HG03196 (cell line): ENCODE results near the gene SHROOM3.

ENCODE experiments used
- ATAC-seq: cut with Tn5 transposase; IDR thresholded peaks from one replicate; pipeline ENCODE4 v1.9.1; 2021; ENCODE audit not compliant: unreplicated experiment

SHROOM3 gene

GRCh38 chr4:76738086-76738931 is 303.3 kb downstream of the SHROOM3 start:
- peak; percentile 55 for ATAC-seq

GRCh38 chr4:76740192-76740591 is 305.2 kb downstream of the SHROOM3 start:
- no peak for ATAC-seq

- no peak for ATAC-seq
These were observed 306.0 kb downstream of the SHROOM3 start for GRCh38 chr4:76740866-76741662.

GRCh38 chr4:76741663-76742020 is 306.6 kb downstream of the SHROOM3 start:
- ATAC-seq, result no peak

DNA sequence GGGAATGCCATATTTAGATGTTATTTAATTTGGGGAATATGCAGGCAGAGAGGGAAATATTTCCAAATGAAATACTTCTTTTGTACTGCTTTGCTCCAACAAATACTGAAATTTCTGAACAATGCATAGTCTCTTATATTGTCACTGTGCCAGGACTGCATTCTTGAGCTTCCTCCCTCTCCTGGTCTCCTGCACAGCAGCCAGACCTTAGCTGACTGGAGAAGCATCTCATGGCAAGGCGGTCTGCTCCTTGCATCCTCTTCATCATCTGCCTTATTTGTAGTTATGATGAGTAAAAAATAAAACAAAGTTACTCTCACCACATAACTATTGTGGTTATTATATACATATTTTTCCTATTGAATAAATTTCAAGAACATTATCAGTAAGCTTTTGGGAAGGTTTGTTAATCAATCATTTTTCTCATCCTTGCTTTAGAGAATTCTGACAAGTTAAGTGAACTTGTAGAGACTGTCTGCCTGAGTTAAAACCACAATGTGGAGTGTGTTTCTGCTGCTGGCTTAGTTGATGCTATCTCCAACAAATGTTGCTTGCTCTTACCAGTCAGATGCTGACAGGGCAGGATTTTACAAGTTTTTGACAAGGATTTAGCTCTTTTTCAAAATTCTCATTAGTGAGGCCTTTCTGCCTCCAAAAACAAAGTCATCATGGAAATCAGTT is 309.4 kb downstream of the SHROOM3 start:
- no peak for ATAC-seq

GRCh38 chr4:76745240-76745639 is 310.2 kb downstream of the SHROOM3 start:
- ATAC-seq, result no peak

DNA sequence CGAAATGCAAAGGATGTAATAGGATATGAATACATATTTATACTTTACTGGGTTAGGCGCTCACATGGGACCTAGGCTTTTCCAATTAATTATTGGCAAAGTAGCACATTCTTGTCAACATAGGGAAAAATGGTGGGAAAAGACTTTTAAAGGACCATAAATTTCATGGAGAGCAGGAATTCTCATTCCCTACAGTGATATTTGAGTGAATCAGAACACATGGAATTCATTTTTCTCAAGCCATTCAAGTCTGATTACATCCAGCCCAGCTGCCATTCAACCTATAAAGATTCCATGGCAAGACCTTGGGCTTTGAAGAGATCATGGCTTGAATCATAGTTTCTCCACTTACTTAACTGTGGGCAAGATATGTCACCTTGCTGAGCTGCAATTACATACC is 312.5 kb downstream of the SHROOM3 start:
- no peak for ATAC-seq

GRCh38 chr4:76748649-76749048 is 313.6 kb downstream of the SHROOM3 start:
- ATAC-seq, result no peak

DNA sequence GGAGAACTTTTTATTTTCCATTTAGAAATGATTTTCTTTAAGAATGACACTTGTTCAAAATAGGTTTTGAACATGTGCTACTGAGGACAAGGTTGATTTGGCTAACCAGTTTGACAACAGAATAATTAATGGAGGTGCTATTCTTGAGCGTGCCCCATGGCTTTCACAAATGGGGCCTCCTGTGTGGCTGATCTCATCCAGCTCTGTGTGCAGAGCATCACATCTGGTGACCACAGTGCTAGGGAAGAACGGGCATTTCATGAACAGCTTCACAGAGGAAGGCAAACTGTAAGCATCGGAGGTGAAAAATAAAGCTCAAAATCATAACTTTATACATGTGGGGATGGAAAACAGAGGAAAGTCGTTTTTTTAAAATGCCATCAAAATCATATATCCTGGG is 314.3 kb downstream of the SHROOM3 start:
- no peak for ATAC-seq

DNA sequence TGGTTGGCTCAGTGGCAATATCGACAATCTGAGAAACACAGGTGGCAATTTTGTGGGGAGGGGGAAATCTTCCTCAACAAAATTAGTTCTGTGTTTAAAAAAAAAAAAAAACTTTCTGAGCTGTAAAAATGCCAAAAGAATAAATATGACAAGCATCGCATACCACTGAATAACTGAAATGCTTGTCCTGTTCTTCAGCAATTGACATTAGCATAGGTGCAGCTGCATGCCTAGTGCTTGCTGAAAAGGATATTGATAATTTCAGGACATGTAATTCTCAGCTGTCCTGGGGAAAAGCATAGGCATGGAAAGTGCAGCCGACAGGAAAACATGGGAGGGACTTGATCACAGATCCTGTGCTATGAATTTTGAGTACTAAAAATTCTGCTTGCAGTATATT is 315.7 kb downstream of the SHROOM3 start:
- no peak for ATAC-seq

DNA sequence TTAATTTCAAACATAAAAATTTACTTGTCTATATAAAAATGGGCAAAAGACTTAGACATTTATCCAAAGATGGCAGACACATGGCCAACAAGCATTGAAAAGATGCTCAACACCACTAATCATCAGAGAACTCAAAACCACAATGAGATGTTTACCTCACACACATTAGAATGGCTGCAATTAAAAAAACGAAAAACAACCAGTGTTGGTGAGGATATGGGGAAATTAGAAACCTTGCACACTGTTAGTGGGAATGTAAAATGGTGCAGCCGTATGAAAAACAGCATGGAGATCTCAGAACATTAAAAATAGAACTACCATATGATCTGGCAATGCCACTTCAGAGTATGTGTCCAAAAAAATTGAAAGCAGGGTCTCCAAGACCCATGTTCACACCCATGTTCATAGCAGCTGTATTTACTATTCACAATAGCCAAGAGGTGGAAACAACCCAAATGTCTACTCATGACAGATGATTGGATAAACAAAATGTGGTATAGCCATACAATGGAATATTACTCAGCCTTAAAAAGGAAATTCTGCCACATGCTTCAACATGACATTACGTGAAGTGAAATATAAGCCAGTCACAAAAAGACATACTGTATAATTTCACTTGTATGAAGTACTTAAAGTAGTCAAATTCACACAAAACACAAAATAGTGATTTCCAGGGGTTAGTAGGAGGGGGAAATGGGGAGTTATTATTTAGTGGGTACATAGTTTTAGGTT is 316.7 kb downstream of the SHROOM3 start:
- ATAC-seq, result no peak

DNA sequence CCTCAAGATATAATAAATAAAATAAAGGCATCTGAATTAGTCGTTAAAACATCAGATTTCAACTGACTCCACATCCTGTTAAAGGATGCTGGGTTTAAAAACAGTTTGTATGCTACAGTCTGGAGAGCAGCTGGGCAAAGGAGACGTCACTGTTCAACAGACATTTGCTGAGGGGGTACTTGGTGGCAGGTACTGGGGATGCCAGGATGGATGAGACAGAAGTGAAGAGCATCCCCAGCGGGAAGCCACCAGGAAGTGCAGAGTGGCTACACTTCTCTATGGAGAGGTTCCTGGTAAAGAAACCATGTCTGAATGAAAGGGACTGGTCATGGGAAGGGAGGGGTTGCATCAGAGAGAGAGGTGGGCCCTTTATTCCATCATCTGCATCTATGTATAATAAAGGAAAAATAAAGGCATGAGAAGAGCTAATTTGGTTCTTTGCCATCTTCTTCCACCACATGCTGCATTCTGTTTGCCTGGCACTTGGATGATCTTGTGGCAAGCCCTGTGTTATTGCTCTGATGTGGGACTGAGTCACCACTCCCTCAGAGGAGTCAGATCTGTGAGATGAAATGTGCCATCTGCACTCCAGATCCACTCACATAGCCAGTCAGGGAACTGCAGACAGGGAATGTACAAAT is 318.0 kb downstream of the SHROOM3 start:
- no peak for ATAC-seq

GRCh38 chr4:76753814-76754213 is 318.8 kb downstream of the SHROOM3 start:
- ATAC-seq, result no peak

DNA sequence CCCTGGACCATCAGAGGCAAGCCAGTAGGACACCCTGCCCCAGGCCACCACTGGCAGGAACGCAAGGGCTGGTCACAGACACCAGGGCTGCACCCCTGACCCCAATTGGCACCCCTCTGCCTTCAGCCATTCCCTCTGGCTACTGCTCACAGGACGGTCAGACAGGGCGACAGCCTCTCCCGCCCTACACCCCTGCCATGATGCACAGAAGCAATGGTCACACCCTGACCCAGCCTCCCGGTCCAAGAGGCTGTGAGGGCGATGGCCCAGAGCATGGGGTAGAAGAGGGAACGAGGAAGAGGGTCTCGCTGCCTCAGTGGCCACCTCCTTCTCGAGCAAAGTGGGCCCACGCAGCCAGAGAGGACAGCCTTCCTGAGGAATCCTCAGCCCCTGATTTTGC is 319.4 kb downstream of the SHROOM3 start:
- no peak for ATAC-seq

GRCh38 chr4:76755756-76756155 is 320.7 kb downstream of the SHROOM3 start:
- ATAC-seq, result no peak

GRCh38 chr4:76756416-76756815 is 321.4 kb downstream of the SHROOM3 start:
- ATAC-seq, result no peak

DNA sequence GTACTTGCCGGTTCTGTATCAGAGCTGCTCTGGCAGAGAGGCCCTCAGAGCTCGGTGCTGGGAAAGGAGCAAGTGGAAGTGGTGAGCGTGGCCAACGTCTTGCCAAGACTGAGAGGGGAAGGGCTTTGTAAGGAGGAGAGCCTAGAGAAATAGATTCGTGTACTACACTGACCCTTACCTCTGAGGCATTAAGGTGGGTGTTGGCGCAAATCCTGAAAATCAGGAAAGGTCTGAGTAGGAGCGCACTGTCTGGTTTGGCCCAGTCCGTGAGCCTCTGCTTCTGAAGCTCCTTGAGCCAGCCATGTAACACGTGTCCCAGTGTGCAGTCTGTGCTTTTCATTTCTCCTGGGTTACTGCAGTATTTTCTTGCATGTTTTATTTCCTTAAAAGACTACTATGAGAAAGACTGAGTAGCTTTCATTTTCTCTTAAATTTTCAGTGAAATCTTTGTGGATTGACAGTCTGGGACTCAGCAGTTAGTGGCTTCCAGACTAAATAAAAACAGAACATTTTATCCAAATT is 322.4 kb downstream of the SHROOM3 start:
- no peak for ATAC-seq

GRCh38 chr4:76758290-76758882 is 323.4 kb downstream of the SHROOM3 start:
- no peak for ATAC-seq

DNA sequence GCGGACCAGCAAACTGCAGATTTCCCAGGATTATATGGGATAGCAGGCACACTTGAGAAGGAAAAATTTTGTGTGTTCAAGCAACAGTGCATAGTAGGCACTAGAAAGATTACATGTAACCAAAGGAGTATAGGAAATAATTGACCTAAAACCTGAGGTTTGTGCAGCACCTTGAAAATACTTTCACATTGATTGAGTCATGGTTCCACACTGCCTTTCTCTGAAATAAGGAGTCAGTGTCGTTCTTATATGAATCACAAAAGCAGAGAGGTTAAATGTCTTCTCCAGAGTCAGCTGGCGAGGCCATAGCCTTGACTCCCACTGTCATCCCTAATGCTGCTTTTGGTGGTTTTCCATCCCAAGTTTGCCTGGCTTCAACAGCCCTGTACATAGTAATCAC is 324.0 kb downstream of the SHROOM3 start:
- peak; percentile 51 for ATAC-seq

DNA sequence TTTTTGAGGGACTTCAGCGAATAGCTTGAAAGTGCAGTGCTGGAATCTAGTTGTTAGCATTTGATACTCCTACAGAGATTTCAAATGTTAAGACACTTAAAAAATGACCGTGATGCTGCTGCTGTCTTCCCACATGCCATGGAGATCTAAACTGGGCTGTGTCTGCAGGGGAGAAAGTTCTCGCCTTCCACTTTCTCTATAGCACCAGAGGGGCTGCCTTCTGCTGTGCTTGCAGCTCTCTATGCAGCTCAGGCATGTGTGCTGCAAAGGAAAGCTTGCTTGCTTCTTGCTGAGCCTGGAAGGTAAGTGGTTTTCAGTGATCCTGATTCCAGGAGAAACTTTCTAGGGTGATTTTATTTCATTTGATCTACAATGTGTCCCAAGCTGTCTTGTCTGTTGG is 325.2 kb downstream of the SHROOM3 start:
- no peak for ATAC-seq
